Fibroblast of the aortic adventitia (primary cell): ENCODE results near the gene PCDHGA3. TPM values are rescaled to one million over a fixed set of nuclear protein-coding genes. Genes with fewer than 3 reads are reported as not detected.
"Not testable (repeated sequence)": the region's sequence is repeated elsewhere in the genome, so short reads cannot be mapped to it uniquely, and the experiment has no call there.

ENCODE experiments used
- DNase-seq: peaks from one replicate; pipeline ENCODE4 v3.0.0-alpha.2; 2010; ENCODE audit warnings: low read depth
- H3K4me3 ChIP-seq: 2 replicates; pipeline ENCODE4 v1.5.1; 2011; ENCODE audit warnings: low read depth, mild to moderate bottlenecking, control low read depth, low read length, moderate library complexity
- CTCF ChIP-seq: IDR thresholded peaks from 2 replicates; pipeline ENCODE4 v1.5.1; 2011; ENCODE audit warnings: mild to moderate bottlenecking, low read length, control low read depth, inconsistent platforms; ENCODE audit not compliant: insufficient read depth
- total RNA-seq: library from RNA; depleted of rRNA; stranded (reverse); fragments of >200 nt; gene quantifications from 2 replicates; pipeline ENCODE4 v1.2.3, GENCODE V29; 2012; ENCODE audit warnings: low replicate concordance

The PCDHGA3 gene
- total RNA-seq, 1 donor: 4.4 TPM

- H3K4me3 ChIP-seq: no peak overlapping the region
- no peak for TF ChIP-seq CTCF
- DNase-seq: no peak
Observed at GRCh38 chr5:141393267-141393666, 49.6 kb downstream of the PCDHGA3 start.

- not testable (repeated sequence) for H3K4me3 ChIP-seq, DNase-seq
Observed at GRCh38 chr5:141394401-141395187, 51.0 kb downstream of the PCDHGA3 start.

Other genes with a start within 250 kb of the PCDHGA3 start
- 0.36 and 0.82 TPM in 2 replicates for gene PCDHB2, start 249.2 kb upstream of the PCDHGA3 start, total RNA-seq
- gene PCDHB3, start 243.4 kb upstream of the PCDHGA3 start, total RNA-seq: 0.27 and 0.74 TPM in 2 replicates
- 0.09 and 0.65 TPM in 2 replicates for gene PCDHB4, start 222.0 kb upstream of the PCDHGA3 start, total RNA-seq
- gene PCDHB5, start 208.6 kb upstream of the PCDHGA3 start, total RNA-seq: 0.45 and 0.57 TPM in 2 replicates
- 0.18 TPM in 1 of 2 replicates, not detected in the other for gene PCDHB6, start 193.8 kb upstream of the PCDHGA3 start, total RNA-seq
- gene PCDHB7, start 171.2 kb upstream of the PCDHGA3 start, total RNA-seq: 0.63 and 0.98 TPM in 2 replicates
- 0.16 and 0.27 TPM in 2 replicates for gene PCDHB8, start 166.0 kb upstream of the PCDHGA3 start, total RNA-seq
- gene PCDHB16, start 161.4 kb upstream of the PCDHGA3 start, total RNA-seq: 0.25 and 0.36 TPM in 2 replicates
- gene PCDHB9, start 156.7 kb upstream of the PCDHGA3 start, total RNA-seq: 0.41 and 1.2 TPM in 2 replicates
- 0.36 and 0.41 TPM in 2 replicates for gene PCDHB10, start 151.5 kb upstream of the PCDHGA3 start, total RNA-seq
- gene PCDHB11, start 144.2 kb upstream of the PCDHGA3 start, total RNA-seq: 0.08 and 0.27 TPM in 2 replicates
- 0.18 and 0.25 TPM in 2 replicates for gene PCDHB12, start 135.1 kb upstream of the PCDHGA3 start, total RNA-seq
- gene PCDHB13, start 129.9 kb upstream of the PCDHGA3 start, total RNA-seq: 0.27 and 0.65 TPM in 2 replicates
- 0.45 and 0.74 TPM in 2 replicates for gene PCDHB14, start 120.5 kb upstream of the PCDHGA3 start, total RNA-seq
- 0.09 TPM in 1 of 2 replicates, not detected in the other for gene PCDHB15, start 98.4 kb upstream of the PCDHGA3 start, total RNA-seq
- gene SLC25A2, start 39.8 kb upstream of the PCDHGA3 start, total RNA-seq: 0.72 TPM in 1 of 2 replicates, not detected in the other
- 62.1 and 66.0 TPM in 2 replicates for gene TAF7, start 23.0 kb upstream of the PCDHGA3 start, total RNA-seq
- 0.90 and 1.4 TPM in 2 replicates for gene PCDHGA1, start 13.3 kb upstream of the PCDHGA3 start, total RNA-seq
- gene PCDHGA2, start 5.1 kb upstream of the PCDHGA3 start, total RNA-seq: 2.5 and 3.9 TPM in 2 replicates
- gene PCDHGB1, start 6.3 kb downstream of the PCDHGA3 start, total RNA-seq: 3.1 and 4.2 TPM in 2 replicates
- gene PCDHGA4, start 11.2 kb downstream of the PCDHGA3 start, total RNA-seq: 3.7 and 9.9 TPM in 2 replicates
- 1.3 and 5.7 TPM in 2 replicates for gene PCDHGB2, start 16.2 kb downstream of the PCDHGA3 start, total RNA-seq
- 1.7 and 3.5 TPM in 2 replicates for gene PCDHGA5, start 20.3 kb downstream of the PCDHGA3 start, total RNA-seq
- 7.7 and 9.6 TPM in 2 replicates for gene PCDHGB3, start 26.4 kb downstream of the PCDHGA3 start, total RNA-seq
- 3.9 and 7.4 TPM in 2 replicates for gene PCDHGA6, start 30.1 kb downstream of the PCDHGA3 start, total RNA-seq
- 2.9 and 8.4 TPM in 2 replicates for gene PCDHGA7, start 38.9 kb downstream of the PCDHGA3 start, total RNA-seq
- 9.0 and 17.4 TPM in 2 replicates for gene PCDHGB4, start 43.9 kb downstream of the PCDHGA3 start, total RNA-seq
- gene PCDHGA8, start 48.8 kb downstream of the PCDHGA3 start, total RNA-seq: 2.5 and 3.8 TPM in 2 replicates
- gene PCDHGB5, start 54.1 kb downstream of the PCDHGA3 start, total RNA-seq: 8.5 and 19.9 TPM in 2 replicates
- 4.1 and 7.3 TPM in 2 replicates for gene PCDHGA9, start 58.9 kb downstream of the PCDHGA3 start, total RNA-seq
- 3.8 and 5.8 TPM in 2 replicates for gene PCDHGB6, start 64.2 kb downstream of the PCDHGA3 start, total RNA-seq
- 10.6 and 22.2 TPM in 2 replicates for gene PCDHGA10, start 69.2 kb downstream of the PCDHGA3 start, total RNA-seq
- 16.7 and 22.1 TPM in 2 replicates for gene PCDHGB7, start 73.8 kb downstream of the PCDHGA3 start, total RNA-seq
- gene PCDHGA11, start 77.2 kb downstream of the PCDHGA3 start, total RNA-seq: 7.6 and 17.8 TPM in 2 replicates
- gene PCDHGA12, start 86.7 kb downstream of the PCDHGA3 start, total RNA-seq: 39.7 and 50.5 TPM in 2 replicates
- gene PCDHGC3, start 132.1 kb downstream of the PCDHGA3 start, total RNA-seq: 53.7 and 97.7 TPM in 2 replicates
- gene PCDHGC4, start 141.2 kb downstream of the PCDHGA3 start, total RNA-seq: 2.5 and 5.2 TPM in 2 replicates
- gene PCDHGC5, start 145.3 kb downstream of the PCDHGA3 start, total RNA-seq: 7.0 and 10.5 TPM in 2 replicates